PC-3 (cell line): ENCODE measurements around the gene DGKE.

Experiments used
- EZH2phosphoT487 ChIP-seq: fragments of 300-600 bp; sonication (generic); IDR thresholded peaks from 2 replicates; pipeline ENCODE4 v1.6.1; 2018; ENCODE audit warnings: mild to moderate bottlenecking, antibody characterized with exemption, low read length, borderline replicate concordance
- TF ChIP-seq, protein P1 (sequence below): fragments of 300-600 bp; sonication (generic); conservative IDR thresholded peaks from 2 replicates; pipeline ENCODE4 v1.5.1; 2017; ENCODE audit warnings: antibody characterized with exemption, low read depth, mild to moderate bottlenecking, low read length

DNA sequence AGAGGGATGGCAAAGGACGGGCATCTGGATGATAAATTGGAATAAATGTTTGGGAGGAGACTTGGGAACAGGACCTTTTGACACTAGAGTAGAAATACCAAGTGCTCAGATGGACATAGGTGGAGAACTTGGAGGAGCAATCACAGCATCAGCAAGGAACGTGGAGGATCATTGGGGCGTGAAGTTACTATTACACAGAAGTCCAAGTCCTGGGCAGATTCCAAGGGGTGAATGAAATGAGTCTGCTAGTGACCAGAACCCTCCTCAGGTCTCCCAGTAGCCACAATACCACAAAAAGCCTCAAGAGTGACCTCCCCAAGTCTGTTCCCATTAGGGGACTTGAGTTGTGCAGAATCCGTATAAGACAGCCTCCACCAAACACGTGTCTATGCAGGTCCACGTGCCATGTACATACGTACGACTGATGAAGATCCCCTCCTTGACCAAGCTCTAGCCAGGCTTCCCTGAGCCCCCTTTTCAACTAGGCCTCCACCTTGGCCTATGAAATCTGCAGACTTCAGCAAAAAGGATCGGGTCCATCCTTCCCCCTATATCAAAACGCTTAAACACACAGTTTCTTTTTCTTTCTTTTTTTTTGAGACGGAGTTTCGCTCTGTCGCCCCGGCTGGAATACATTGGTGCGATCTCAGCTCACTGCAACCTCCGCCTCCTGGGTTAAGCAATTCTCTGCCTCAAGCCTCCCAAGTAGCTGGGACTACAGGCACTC lies 2.4 kb upstream of the DGKE start:
- TF ChIP-seq, protein P1, sequence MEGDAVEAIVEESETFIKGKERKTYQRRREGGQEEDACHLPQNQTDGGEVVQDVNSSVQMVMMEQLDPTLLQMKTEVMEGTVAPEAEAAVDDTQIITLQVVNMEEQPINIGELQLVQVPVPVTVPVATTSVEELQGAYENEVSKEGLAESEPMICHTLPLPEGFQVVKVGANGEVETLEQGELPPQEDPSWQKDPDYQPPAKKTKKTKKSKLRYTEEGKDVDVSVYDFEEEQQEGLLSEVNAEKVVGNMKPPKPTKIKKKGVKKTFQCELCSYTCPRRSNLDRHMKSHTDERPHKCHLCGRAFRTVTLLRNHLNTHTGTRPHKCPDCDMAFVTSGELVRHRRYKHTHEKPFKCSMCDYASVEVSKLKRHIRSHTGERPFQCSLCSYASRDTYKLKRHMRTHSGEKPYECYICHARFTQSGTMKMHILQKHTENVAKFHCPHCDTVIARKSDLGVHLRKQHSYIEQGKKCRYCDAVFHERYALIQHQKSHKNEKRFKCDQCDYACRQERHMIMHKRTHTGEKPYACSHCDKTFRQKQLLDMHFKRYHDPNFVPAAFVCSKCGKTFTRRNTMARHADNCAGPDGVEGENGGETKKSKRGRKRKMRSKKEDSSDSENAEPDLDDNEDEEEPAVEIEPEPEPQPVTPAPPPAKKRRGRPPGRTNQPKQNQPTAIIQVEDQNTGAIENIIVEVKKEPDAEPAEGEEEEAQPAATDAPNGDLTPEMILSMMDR: no peak
- no peak for TF ChIP-seq EZH2phosphoT487
